Lung microvascular endothelial cell (primary cell): ENCODE measurements around the gene NCOR2. TPM values are rescaled to one million over a fixed set of nuclear protein-coding genes. Genes with fewer than 3 reads are reported as not detected.
A peak's percentile ranks its signal among the peaks of the same experiment; 100 is the strongest.

Experiments
- DNase-seq, 2 donors: peaks; one replicate each; pipeline versions ENCODE4 v3.0.0 to v3.0.0-alpha.2; 2010; ENCODE audit warnings: low read depth in 2 of 2
- total RNA-seq: library from RNA; depleted of rRNA; stranded (reverse); fragments of >200 nt; gene quantifications from 2 replicates; pipeline ENCODE4 v1.2.1, GENCODE V29; 2014

The NCOR2 gene
- total RNA-seq, 1 donor from 2014 or later = 10.5 TPM

DNA sequence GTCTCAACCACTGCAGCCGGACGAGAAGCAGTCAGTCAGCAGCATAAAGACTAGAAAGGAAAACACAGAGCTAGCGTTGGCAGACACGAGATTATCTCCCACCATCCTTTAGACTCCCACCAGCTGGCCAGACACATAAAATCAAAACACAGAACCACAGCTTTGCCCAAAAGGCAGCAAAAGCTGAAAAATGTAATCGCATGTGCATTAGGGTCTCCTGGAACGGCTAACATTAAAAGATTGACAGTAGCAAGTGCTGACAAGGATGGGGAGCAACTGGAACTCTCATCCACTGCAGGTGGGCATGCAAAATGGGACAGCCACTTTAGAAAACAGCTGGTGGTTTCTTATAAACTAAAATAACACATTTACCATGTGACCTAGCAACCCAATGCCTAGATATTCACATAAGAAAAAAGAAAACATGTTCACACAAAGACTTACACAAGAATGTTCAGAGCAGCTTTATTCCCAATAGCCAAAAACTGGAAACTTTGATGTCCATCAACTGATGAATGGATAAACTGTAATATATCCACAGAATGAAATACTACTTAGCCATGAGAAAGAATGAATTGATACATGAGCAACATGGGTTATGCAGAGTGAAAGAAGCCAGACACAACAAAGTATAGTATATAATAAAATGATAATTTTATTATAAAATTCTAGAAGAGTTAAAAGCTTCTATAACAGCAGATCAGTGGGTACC lies 37.7 kb downstream of the NCOR2 start:
- no peak for DNase-seq

- peak in 1 of 2 donors; percentile 68 for DNase-seq
Measured at GRCh38 chr12:124527861-124528561, 39.4 kb downstream of the NCOR2 start.

- DNase-seq = no peak
Measured at GRCh38 chr12:124525927-124526692, 41.3 kb downstream of the NCOR2 start.

DNA sequence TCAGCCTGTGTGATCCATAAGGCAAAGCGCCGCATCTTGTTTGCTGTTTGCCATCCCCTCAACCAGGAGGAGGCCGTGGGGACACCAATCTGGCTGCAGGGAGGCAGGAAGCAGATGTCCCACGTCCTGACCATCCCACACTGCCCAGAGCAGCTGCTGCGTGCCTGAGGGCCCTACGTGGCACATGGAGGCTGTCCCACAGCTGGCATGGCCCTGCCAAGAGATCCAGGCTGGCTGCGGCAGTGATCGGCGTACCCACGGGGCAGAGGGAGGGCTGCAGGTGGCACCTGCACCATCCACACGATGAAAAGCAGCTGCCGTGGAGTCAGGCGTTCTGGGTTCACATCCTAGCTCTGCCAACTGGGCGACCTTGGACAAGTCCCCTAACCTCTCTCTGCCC lies 42.0 kb downstream of the NCOR2 start:
- peak in 1 of 2 donors; percentile 25 for DNase-seq

GRCh38 chr12:124524231-124524925 lies 43.0 kb downstream of the NCOR2 start:
- peak in 1 of 2 donors; percentile 56 for DNase-seq

DNA sequence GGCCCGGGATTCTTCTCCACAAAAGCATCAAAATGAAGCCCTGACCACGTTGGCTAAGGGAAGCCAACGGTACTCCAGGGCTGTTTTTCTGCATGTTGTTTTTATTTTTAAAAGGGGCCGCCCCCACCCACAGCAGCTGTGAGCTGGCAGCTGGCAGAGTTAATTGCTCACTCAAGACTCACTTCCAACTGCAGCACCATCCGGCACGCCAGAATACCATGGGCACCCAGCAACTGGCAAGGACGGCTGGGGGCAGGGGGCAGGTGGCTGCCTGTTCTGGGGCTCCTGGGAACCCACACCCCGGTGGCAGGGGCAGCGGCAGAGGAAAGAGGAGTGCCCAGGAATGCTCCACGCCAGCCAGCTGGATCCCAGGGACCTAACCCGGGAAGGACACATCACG lies 44.3 kb downstream of the NCOR2 start:
- peak in 1 of 2 donors; percentile 48 for DNase-seq

- DNase-seq = peak; percentile 66 to 71
Measured at GRCh38 chr12:124520907-124521306, 46.5 kb downstream of the NCOR2 start.

DNA sequence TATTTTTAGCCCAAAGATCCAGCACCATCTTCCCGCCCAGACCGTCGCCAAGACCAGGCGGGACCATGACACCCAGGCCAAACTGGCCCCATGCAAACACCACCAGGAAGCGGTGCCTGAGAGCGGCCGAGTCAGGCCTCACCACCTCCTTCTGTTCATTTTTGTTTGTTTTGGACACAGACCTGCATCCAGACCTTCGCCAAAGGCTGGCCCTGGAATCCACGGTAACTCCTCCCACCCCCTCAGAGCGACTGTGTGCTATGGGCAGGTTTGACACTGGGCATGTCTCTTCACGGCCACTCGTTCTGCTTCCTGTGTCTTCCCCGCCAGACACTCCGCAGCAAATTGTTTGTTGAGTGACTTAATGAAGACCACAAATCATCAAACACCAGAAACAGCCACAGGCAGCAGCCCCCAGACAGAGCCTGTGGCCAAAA lies 47.1 kb downstream of the NCOR2 start:
- peak; percentile 59 to 81 for DNase-seq

GRCh38 chr12:124519746-124520145 lies 47.7 kb downstream of the NCOR2 start:
- peak; percentile 49 to 90 for DNase-seq

DNA sequence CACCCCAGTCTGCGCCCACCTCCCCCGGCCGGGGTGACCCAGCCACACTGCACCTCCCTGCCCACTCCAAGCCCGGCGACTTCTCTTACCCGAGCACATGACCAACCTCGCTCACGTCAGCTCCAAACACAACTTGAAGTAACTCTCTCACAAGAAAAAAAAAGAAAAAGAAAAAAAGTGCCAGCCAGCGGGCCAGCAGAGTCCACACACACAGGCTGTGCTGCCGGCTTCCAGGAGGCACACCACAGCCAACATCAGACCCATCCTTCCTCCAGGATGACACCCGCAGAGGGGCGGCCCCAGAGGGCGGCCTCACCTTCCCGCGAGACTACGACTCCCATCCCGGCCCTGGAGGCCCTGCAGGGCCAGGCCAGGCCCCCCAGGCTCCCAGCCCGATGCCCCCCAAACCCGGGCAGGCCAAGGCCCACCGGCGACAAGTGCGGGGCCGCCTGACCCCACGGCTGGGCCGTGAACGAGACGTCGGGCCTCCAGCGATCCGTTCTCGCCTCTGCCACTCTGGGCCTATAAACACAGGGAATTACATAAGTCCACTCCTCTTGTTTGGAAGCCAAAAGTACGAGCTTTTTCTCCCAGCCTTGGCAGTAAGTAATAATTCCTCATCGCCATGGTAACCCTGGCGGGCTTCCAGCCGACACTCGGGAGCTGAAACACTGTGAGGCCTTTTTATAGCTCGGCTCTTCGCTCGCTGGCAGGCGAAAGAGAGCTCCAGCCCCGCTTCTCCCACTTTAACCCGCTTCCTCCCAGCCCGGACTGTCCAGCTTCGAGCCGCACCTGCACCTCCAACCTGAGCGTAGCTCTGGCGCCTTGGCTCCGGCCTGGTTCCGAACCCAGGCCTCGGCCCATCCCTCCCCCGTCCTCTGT lies 49.1 kb downstream of the NCOR2 start:
- DNase-seq = peak; percentile 99 to 100
